G401 (cell line): Measurements from ENCODE around the gene NIPSNAP3A. TPM values are rescaled to one million over a fixed set of nuclear protein-coding genes. Genes with fewer than 3 reads are reported as not detected.

ENCODE experiments used
- DNase-seq: peaks from one replicate; pipeline ENCODE4 v3.0.0-alpha.2; 2015; ENCODE audit warnings: low spot score
- in situ Hi-C: cut with HindIII; loops from 2 replicates; pipeline ENCODE4 v1.10.0; 2016; ENCODE audit warnings: low sequenced_read_pairs, mixed read lengths
- total RNA-seq: library from RNA; depleted of rRNA; stranded (reverse); fragments of >200 nt; shearing (Covaris generic); gene quantifications from 2 replicates; pipeline ENCODE4 v1.2.3, GENCODE V29; 2014; rRNA removed

The NIPSNAP3A gene
- total RNA-seq, 1 experiment from 2014 or later, result 40.2 TPM

- DNase-seq, result no peak
- in situ Hi-C loops, result no loop called here
Measured at GRCh38 chr9:104800068-104800785, 52.7 kb downstream of the NIPSNAP3A start.

DNA sequence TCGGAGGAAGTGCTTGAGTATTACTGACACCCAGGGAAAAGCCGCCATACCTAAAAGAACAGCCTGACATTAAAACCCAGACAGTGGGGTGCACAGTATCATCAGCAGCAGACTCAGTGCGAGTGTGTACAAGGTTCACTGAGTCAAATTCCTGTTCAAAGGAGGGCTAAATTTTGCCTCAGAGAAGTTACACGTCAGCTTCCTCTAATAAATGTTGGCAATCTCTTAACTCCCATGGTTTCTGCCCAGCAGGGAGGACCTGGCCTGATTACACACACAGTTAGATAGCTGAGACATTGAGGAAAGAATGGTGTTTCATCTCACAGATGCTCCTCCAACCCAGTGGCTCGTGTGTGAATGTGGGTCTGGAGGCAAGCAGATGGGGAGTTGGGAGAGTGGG, 54.6 kb downstream of the NIPSNAP3A start:
- DNase-seq, result peak; percentile 44
- in situ Hi-C loops, result no loop called here

DNA sequence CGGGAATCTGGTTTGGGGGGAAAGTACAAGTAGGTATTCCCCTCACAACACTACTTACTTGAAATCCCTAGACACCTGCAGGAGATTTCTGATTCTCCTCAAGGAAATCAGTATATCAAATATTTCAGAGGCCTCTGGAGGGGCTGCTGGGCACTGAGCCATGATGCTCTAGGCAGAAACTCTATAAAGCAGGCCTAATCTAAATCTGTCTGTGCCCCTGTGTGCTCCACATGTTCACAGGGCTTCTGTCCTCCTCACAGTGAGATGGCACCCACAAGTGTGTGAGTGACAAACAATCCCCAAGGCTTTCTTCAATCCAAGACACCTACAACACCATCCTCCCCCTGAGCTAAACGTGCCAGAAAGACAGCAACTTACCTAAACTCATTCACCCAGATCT, 55.4 kb downstream of the NIPSNAP3A start:
- in situ Hi-C loops, result no loop called here
- no peak for DNase-seq

DNA sequence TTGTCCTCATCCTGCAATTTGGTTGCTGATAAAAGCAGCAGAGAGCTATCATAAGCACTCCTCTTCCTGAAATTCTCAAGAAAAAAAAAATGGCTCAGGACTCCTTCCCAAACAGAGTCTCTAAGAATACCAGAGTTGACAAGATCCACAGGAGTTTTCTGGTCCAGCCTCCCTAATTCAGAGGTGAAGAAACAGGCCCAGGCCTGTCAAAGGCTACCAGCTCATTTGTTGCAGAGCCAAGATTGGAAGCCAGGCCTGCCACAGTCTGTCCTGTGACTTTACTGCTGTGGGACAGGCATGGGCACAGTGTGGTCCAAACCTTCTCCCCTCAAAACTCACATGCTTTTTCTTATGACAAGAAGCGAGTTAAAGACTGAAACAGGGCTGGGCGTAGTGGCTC, 58.0 kb downstream of the NIPSNAP3A start:
- in situ Hi-C loops, result no loop called here
- DNase-seq, result no peak

DNA sequence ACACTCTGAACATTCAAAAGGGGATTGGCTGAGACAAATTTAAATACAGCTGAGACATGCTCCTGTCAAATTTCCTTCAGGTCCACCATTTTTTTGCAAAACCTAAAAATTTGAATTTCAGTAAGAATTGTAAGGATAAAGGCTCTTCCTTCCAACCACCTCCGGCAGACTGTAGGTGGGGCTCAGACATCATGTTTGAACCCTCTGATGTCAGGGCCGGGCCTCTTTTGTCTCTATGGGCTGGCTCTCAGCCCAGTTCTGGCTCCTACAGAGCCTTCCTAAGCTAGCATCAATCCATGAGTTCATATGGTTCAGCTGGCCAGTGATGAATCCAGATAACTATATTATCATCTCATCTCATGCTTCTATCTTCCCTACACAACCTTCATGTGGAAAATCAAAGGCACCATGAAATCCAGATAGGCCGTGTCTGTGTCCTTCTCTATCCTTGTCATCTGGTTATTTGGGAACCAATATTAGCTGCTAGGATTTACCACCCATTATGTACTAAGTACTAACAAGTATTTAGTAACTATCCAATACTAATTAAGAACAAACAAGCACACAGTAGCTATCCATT, 60.6 kb downstream of the NIPSNAP3A start:
- in situ Hi-C loops, result no loop called here
- peak; percentile 13 for DNase-seq

Other genes starting within 250 kb of the NIPSNAP3A start
- gene OR13F1, start 243.4 kb upstream of the NIPSNAP3A start, total RNA-seq, result not detected in 2 replicates
- not detected in 2 replicates for gene OR13C4, start 220.5 kb upstream of the NIPSNAP3A start, total RNA-seq
- not detected in 2 replicates for gene OR13C3, start 210.8 kb upstream of the NIPSNAP3A start, total RNA-seq
- not detected in 2 replicates for gene OR13C8, start 178.5 kb upstream of the NIPSNAP3A start, total RNA-seq
- gene OR13C5, start 148.3 kb upstream of the NIPSNAP3A start, total RNA-seq, result not detected in 2 replicates
- not detected in 2 replicates for gene OR13C2, start 142.1 kb upstream of the NIPSNAP3A start, total RNA-seq
- not detected in 2 replicates for gene OR13C9, start 129.5 kb upstream of the NIPSNAP3A start, total RNA-seq
- gene OR13D1, start 53.2 kb upstream of the NIPSNAP3A start, total RNA-seq, result not detected in 2 replicates
- 0.61 and 2.6 TPM in 2 replicates for gene NIPSNAP3B, start 16.4 kb downstream of the NIPSNAP3A start, total RNA-seq
- 8.2 and 13.7 TPM in 2 replicates for gene ABCA1, start 180.5 kb downstream of the NIPSNAP3A start, total RNA-seq